Activated T-cell treated with anti-CD3 and anti-CD28 coated beads for 4 hours (primary cell): ENCODE data around the gene GOLPH3L.
"Not testable (repeated sequence)": the region's sequence is repeated elsewhere in the genome, so short reads cannot be mapped to it uniquely, and the experiment has no call there.

Experiments
- DNase-seq: peaks from one replicate; pipeline ENCODE4 v3.0.0-alpha.2; 2020

GOLPH3L gene

DNA sequence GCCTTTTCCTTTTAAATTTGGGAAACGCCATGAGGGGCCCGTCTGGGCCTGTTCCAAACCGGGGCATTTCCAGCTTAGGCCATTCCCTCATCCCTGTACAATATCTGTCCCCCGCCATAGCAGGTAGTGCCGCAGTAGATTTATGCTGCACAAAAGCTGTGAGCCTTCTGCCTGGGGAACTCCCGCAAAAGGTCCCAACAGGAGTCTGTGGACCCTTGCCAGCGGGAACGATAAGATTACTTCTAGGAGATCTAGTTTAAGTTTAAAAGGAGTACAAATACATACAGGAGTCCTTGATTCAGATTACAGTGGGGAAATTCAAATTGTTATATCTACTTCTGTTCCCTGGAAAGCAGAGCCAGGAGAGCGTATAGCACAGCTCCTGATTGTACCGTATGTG lies 42.3 kb downstream of the GOLPH3L start:
- DNase-seq: not testable (repeated sequence)

DNA sequence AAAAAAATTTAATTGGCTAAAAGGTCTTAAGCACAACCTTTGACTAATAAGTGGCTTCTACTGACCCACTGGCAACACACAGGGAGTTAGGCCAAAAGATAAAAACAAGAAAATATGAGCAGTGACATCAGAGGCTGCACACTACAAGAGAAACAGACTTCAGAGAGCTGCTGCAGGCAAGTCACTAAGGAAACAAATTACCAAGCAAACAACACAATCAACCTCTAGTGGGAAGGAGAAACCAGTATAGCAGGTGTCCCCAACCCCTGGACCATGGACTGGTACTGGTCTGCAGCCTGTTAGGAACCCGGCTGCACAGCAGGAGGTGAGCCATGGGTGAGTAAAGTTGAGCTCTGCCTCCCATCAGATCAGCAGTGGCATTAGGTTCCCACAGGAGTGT lies 46.8 kb downstream of the GOLPH3L start:
- no peak for DNase-seq

DNA sequence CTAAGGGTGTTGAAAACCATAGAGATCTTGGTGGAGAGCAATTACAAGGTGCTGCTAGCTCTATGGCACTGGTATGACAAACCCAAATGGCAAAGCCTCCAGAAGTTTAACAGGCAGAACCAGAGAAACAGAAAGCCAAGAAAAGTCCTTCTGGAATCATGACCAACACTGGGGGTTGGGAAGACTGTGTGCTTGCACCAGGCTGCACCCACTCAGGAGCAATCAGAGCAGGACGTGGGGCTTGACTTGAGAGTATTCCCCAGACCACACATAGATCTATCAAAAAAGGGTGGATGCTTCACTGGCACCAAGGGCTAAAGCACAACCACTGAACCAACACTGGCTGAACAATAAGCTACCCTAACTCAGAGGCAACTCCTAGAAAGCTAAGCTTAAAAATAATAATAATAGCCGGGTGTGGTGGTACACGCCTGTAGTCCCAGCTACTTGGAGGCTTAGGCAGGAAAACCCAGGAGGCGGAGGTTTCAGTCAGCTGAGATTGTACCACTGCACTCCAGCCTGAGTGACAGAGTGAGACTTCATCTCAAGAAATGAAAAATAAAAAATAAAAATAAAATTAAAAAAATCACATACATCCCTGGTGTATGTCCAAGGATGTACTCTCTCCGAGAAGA lies 47.4 kb downstream of the GOLPH3L start:
- no peak for DNase-seq

DNA sequence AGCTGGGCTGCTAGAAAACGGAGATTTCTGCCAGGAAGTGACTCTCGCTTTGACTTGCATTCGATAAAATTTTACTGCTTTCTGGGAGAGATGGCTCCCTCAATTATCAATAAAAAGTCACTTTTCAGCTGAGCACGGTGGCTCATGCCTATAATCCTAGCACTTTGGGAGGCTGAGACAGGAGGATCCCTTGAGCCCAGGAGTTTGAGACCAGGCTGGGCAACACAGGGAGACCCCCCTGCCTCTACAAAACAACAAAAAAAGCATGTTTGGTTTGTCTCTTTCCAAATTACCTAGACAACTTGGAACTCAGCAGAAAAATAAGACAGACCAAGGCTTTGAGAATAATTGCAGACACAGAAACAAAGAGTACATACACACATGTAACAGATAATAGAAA lies 54.7 kb downstream of the GOLPH3L start:
- DNase-seq: no peak

DNA sequence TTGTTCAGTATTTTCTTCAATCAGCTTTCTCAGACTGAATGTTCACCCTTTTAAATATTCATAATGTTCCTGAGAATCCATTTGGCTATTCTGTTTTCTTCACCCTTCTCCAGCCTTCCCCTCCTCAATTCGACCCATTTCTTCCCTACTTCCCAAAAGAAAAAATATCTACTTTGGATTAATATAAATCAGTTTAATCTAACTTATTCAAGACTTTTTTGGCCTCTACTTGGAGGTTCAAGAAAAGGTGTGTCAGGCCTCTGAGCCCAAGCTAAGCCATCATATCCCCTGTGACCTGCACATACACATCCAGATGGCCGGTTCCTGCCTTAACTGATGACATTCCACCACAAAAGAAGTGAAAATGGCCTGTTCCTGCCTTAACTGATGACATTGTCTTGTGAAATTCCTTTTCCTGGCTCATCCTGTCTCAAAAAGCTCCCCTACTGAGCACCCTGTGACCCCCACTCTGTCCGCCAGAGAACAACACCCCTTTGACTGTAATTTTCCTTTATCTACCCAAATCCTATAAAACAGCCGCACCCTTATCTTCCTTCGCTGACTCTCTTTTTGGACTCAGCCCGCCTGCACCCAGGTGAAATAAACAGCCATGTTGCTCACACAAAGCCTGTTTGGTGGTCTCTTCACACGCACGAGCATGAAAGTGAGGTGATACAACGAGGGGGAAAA lies 55.7 kb downstream of the GOLPH3L start:
- DNase-seq: not testable (repeated sequence)

DNA sequence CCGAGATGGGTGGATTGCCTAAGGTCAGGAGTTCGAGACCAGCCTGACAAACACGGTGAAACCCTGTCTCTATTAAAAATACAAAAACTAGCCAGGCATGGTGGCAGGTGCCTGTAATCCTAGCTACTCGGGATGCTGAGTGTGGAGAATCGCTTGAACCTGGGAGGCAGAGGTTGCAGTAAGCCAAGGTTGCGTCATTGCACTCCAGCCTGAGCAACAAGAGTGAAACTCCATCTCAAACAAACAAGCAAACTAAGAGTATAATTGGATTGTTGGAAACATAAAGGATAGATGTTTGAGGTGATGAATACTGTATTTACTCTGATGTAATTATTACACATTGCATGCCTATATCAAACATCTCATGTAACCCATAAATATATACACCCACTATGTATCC lies 58.5 kb downstream of the GOLPH3L start:
- not testable (repeated sequence) for DNase-seq

DNA sequence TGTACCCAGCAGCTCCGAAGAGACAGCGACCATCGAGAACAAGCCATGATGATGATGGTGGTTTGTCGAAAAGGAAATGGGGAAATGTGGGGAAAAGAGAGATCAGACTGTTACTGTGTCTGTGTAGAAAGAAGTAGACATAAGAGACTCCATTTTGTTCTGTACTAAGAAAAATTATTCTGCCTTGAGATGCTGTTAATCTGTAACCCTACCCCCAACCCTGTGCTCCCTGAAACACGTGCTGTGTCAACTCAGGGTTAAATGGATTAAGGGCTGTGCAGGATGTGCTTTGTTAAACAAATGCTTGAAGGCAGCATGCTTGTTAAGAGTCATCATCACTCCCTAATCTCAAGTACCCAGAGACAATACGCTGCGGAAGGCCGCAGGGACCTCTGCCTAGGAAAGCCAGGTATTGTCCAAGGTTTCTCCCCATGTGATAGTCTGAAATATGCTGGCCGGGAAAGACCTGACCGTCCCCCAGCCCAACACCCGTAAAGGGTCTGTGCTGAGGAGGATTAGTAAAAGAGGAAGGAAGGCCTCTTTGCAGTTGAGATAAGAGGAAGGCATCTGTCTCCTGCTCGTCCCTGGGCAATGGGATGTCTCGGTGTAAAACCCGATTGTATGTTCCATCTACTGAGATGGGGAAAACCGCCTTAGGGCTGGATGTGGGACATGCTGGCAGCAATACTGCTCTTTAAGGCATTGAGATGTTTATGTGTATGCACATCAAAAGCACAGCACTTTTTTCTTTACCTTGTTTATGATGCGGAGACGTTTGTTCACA lies 61.9 kb downstream of the GOLPH3L start:
- not testable (repeated sequence) for DNase-seq

DNA sequence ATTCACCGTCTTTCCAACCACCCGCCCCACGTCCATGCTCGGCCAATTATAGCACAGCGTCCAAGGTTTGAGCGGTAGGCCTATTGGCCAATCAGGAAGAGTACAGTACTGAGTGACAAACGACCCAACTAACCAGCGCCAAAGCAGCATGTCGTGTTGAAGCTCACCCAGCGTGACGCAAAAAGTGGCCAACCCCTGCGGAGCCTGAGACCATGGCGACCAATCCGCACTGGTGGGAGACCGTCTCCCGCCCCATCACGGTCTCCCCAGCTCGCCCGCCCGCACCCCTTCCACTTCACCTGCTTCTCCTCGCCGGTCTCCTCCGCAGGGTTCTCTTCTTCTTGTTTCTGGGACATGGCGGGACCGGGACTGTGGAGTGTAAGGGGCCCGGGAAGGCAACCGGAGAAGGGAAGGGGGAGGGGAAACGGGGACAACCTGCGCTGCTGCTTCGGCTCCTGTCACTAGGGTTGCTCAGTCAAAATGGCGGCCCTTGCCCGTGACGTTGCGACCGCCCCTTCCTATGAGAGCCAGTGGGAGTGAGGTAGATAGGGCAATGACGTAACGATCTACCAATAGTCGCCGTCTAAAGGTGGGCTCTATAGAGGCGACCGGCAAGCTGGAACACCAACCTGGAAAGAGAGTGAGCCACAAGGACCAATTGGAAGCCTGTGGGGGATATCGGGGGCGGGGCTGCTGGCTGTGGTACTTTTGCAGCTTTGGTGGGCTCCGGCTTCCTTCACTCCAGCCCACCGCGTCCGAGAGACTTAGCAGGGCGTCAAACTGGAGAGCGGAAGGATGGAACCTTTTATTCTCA lies 67.6 kb downstream of the GOLPH3L start, which contains the start of gene ENSA:
TSS of gene ENSA (minus strand) at position 498 of the 814 bp plus-strand sequence. CDS start at position 356, 142 bp downstream.
- peak; percentile 88 for DNase-seq

DNA sequence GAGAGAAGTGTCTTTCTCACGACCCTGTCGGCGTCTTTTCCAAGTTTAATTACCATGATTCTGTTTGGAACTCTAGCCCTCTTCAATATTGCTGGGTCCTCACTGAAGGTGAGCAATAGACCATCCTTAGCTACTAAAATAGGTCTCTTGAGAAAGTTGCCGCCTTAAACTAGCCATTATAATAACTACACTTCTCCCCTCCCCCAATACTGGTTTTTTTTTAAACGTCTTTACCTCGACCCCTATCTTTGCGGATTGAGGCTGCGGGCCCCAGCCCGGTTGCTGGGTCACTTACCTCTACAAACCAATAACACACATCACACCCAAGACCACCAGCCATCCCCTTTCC lies 68.2 kb downstream of the GOLPH3L start:
- no peak for DNase-seq

DNA sequence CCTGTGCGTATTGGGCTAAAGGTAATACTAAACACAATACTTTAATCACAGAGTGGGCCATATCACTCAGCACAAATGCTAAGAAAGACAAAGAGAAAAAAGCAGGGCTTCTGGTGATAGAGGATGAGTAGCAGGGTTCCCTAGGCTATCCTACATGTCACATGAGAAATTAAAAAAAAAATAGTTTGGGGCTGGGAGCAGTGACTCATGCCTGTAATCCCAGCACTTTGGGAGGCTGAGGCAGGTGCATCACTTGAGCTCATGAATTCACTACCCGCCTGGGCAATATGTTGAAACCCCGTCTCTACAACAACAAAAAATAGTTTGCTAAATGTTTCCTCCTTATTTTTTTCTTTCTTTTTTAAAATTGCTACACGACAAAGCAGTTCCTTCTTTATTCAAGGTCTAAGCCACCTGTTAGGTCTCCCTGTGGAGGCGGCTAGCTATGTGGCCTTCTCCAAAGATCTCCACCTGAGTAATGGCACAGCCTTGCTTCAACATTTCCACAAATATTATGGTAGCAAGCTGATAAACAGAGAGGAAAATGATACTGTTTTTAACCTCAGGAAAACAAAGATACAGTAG lies 69.0 kb downstream of the GOLPH3L start:
- DNase-seq: no peak

DNA sequence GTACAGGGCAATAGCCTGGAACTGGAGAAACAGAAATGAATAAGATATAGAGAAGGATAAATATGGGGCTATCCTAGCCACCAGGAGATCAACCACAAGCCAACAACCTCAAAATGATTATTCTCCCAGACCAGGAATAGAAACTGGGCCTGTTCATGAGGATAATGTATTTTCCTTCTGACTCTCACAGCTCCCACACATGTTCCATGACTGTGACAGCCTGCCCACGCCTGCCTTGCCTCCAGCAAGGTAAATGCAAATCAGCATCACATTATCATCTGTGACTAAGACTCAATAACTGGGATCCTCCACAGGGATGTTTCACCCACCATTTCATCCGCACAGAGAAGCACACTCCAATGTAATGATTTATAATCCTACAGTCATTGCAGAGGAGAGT lies 70.8 kb downstream of the GOLPH3L start:
- no peak for DNase-seq

DNA sequence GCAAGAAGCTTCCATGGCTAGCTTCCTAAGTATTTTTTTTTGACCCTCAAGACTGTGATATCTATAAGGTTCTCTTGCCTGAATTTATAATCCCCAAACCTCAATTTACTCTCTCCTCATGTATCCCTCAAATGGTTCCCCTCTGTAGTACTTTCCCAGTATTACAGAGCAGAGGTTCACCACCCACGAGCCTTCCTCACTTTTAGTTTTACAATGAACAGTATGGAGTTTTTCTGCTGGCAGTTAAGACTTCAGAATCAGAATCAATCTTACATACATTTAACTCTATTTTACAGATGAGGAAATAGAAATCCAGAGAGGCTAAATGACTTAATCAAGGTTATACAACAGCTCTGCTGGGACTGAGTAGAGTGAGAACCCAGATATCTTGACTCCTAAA lies 72.4 kb downstream of the GOLPH3L start:
- not testable (repeated sequence) for DNase-seq

DNA sequence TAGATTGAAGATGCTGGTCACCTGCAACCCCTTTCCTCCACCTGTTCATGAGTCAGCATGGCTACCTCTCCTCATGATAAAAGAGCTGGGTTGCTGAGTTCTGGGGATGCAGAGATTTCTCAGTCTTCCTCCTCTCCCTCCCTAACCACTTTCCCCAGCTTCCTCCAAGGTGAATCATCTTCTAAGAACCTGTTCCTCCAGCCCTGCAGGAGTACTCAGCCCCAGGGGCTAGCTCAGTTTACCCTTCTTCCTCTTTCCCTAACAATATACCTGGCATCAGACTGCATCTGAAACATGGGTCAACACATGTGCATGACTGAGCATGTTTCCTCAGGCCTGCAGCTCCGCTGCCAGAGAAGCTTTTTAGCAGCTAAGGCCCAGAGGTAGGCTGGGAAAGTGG lies 72.8 kb downstream of the GOLPH3L start:
- not testable (repeated sequence) for DNase-seq

DNA sequence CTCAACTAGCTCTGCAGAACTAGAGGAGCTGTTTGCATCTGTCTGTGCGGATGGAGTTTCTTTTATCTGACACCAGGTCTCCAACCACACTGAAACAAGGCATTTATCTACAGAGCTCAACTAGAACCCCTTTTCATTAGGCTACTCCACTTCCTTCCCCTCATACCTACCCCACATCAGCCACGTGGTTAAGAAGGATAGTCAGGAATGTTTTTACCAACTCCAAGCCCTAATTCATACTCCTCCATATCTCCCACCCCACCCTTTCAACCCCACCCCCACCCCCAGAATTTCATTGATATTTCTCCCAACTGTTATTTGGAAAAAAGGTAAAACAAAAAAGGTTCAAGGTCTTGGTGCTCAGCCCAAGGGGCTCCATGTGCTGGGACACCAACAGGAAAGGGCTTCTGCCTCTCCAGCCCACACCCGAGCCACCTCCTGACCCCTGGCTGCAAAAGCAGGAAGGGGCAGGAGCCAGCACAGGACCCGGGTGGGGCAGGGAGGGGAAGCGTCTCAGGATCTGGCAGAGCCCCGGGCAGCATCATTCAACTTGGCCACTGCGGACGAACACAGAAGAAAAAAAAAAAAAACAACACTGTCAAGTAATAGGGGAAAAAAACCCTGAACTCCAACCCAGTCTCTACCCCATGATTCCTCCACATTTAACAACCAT lies 74.5 kb downstream of the GOLPH3L start:
- no peak for DNase-seq

DNA sequence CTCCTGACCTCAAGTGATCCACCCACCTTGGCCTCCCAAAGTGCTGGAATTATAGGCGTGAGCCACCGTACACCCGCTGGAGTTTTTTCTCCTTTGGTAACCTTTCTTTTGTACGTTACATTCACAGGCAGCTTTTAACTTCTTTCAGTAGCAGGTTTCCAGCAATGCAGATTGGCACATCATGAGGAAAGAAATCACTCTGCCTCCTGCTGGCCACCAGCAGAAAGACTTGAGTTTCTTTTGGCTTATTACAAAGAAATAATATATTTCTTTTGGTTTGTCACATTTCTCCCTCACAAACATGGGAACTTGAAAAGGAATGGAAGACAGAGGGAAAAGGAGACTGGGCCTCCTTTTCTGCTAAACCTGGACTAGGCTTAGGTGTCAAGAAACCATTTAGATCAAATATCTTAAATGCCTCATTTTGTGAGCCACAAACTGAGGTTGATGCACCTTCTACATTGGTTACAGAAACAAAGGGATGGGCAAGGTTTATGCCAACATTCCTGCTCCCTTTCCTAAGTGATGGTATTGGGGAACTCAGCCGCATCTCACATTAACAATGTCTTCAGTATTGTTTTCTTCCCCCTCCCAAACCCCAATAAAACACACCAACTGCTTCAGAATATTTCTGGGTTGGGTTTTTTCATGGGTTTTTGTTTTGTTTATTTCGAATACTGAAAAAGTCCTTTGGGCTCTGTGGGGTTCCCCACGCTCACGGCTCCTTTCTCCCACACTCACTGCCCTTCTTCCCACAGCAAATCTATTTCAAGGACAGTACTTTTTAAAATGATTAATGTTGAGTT lies 75.3 kb downstream of the GOLPH3L start:
- DNase-seq: peak; percentile 48

DNA sequence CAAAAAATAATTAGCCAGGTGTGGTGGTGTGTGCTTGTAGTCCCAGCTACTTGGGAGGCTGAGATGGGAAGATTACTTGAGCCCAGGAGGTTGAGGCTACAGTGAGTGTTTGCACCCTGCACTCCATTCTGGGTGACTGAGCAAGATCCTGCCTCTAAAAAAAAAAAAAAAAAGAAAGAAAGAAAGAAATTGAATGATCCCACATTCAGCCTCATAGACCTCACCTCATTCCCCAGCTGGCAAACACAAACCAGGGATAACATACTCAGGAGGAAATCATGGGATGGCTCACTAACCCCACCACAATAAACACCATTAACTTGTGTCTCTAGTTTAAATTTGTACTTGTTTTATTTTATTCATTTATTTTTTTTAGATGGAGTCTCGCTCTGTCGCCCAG lies 76.0 kb downstream of the GOLPH3L start:
- no peak for DNase-seq

DNA sequence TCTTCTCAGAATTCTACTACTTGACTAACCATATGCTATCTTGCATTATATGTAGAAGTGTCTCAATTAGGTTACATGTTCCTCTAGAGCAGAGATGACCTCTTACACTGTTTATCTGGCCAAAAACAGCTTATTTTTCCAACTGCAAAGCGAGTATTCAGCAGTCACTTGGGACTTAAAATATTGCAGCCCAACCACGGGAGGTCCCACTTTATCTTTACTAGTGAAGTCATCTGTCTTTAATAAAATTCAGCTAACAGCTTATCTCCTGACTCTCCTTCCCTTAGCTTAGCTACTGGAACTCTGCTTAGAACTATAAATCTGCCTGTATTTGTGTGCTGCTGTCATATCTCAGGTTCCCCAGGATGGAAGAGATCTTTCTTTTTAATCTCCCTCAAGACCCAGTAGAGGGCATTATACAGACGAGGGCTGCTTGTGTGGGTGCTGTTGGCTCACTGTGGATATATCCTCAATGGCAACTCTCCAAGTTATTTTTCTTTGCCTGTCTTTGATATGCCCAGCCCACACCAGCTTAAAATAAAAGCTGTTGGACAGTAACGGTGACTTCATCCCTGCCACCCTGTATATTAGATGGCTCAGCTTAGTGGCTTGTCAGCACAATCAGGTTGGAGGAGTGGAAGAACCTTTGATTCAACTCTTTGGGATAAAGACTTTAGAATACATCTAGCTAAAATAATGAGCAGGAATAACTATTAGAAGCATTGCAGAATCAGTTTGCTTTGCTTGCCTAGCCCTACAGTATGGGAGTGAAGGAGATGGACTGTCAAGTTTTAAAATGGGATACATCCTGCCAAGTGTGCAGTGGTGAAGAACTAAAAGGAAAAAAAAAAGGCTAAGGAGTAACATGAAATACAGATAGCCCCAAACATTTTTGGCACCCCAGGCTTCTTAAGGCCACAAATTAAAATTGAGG lies 77.1 kb downstream of the GOLPH3L start:
- no peak for DNase-seq

DNA sequence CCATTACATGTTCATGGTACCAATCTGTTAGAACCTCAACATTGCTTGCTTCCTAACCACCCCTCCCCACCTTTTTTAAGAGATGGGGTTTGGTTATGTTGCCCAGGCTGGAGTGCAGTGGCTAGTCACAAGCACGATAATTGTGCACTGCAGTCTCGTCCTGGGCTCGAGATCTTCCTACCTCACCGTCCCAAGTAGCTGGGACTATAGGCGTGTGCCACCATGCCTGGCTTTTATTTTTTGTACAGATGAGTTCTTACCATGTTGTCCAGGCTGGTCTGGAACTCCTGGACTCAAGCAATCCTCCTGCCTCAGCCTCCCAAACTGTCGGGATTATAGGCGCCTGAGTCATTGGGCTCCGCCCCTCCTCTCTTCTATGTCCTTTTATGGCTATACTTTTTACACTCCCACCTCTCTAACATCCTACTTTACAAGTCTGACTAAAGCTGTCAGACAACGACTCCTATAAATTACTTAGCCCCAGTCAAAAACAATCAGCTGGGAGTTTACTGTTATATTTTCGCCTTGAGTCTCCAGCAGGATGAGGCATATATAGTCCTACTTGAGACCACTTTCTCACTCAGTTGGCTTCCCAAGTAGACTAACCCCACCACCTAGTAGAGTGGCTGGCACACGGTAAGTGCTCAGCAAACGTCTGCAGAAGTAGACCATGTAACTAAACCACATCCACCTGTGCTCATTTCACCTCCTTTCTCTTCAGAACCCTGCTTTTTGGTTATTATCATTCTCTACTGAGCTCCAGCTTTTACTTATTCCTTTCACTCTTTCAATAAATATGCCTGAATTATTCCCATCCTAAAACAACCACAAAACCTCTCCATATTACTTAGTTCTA lies 81.4 kb downstream of the GOLPH3L start:
- DNase-seq: no peak
